ENCODE measurements around the gene SRXN1. TPM values are rescaled to one million over a fixed set of nuclear protein-coding genes. Genes with fewer than 3 reads are reported as not detected.

The SRXN1 gene
- total RNA-seq, 1 donor from 2014 or later: 17.7 TPM

DNA sequence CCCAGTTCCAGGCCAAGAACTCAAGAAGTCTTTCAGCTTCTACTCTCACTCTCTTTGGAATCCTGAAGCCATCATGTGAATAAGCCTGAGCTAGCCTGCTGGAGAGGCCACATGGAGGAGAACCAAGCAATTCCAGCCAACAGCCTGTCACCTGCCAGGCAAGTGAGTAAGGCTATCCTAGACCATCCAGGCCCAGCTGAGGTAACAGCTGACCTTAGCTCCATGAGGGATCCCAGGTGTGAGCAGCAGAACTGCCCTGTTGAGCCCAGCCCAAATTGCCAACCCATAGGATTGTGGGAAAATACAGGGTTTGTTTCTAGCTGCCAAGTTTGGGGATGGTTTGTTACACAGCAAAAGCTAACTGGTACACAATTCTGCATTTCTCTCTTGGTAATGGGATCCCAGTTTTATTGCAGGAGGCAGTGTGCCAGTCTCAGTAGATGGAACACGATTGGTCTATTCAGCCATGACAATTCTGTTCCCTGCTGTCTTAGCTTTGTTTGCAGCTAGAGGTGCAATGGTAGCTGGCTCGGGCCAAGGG, 5.5 kb downstream of the SRXN1 start:
- peaks cover 8% of the 10 kb centered on the region for H3K4me1 ChIP-seq (ENCODE audit: insufficient read depth, low read length)
- peaks cover 58% of the 10 kb centered on the region for H3K79me2 ChIP-seq (ENCODE audit: insufficient read depth, low read length)
- no peaks in the 10 kb centered on the region for H3K27me3 ChIP-seq (ENCODE audit: insufficient read depth, low read length)
- peaks cover 23% of the 10 kb centered on the region for H3K36me3 ChIP-seq (ENCODE audit: insufficient read depth, low read length)
- no peak overlapping the region for H3K4me3 ChIP-seq (ENCODE audit: insufficient read depth, low read depth, low read length)
- peaks cover 71% of the 10 kb centered on the region for H4K20me1 ChIP-seq (ENCODE audit: insufficient read depth, low read length)
- no peak overlapping the region for H3K27ac ChIP-seq (ENCODE audit: low read depth, low read length)
- H3K9ac ChIP-seq (ENCODE audit: low read length): no peak overlapping the region
- FAIRE-seq (no peak), DNase-seq (ENCODE audit: low read depth) (no peak)
- TF ChIP-seq EZH2 (IDR thresholded peaks at IDR 0.05; ENCODE audit: insufficient read depth, low read length): no peak
- TF ChIP-seq, protein P1, sequence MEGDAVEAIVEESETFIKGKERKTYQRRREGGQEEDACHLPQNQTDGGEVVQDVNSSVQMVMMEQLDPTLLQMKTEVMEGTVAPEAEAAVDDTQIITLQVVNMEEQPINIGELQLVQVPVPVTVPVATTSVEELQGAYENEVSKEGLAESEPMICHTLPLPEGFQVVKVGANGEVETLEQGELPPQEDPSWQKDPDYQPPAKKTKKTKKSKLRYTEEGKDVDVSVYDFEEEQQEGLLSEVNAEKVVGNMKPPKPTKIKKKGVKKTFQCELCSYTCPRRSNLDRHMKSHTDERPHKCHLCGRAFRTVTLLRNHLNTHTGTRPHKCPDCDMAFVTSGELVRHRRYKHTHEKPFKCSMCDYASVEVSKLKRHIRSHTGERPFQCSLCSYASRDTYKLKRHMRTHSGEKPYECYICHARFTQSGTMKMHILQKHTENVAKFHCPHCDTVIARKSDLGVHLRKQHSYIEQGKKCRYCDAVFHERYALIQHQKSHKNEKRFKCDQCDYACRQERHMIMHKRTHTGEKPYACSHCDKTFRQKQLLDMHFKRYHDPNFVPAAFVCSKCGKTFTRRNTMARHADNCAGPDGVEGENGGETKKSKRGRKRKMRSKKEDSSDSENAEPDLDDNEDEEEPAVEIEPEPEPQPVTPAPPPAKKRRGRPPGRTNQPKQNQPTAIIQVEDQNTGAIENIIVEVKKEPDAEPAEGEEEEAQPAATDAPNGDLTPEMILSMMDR (IDR thresholded peaks at IDR 0.05; ENCODE audit: insufficient read depth, low read depth, low read length): no peak
- H3K4me3 Mint-ChIP-seq (ENCODE audit: unreplicated experiment): no peak overlapping the region
- H3K27ac Mint-ChIP-seq (ENCODE audit: unreplicated experiment): no peak overlapping the region
- H3K9me3 ChIP-seq (ENCODE audit: insufficient read depth, low read depth, low read length): no peaks in the 10 kb centered on the region
- no peak overlapping the region for H2AFZ ChIP-seq (ENCODE audit: low read depth, low read length)
- H3K4me2 ChIP-seq (ENCODE audit: low read length): no peak overlapping the region
- H3K4me1 Mint-ChIP-seq (ENCODE audit: low read depth, unreplicated experiment): peaks cover 2% of the 10 kb centered on the region
- H3K36me3 Mint-ChIP-seq (ENCODE audit: low read depth, unreplicated experiment): peaks cover 33% of the 10 kb centered on the region
- no peaks in the 10 kb centered on the region for H3K9me3 Mint-ChIP-seq (ENCODE audit: unreplicated experiment)
- peaks cover 3% of the 10 kb centered on the region for H3K27me3 Mint-ChIP-seq (ENCODE audit: low read depth, unreplicated experiment)

GRCh38 chr20:646868-647233, 6.1 kb downstream of the SRXN1 start:
- H3K27me3 Mint-ChIP-seq (ENCODE audit: low read depth, unreplicated experiment): peaks cover 3% of the 10 kb centered on the region
- FAIRE-seq (no peak), DNase-seq (ENCODE audit: low read depth) (no peak)
- no peak overlapping the region for H3K4me3 ChIP-seq (ENCODE audit: insufficient read depth, low read depth, low read length)
- no peaks in the 10 kb centered on the region for H3K27me3 ChIP-seq (ENCODE audit: insufficient read depth, low read length)
- H3K36me3 ChIP-seq (ENCODE audit: insufficient read depth, low read length): peaks cover 23% of the 10 kb centered on the region
- H2AFZ ChIP-seq (ENCODE audit: low read depth, low read length): no peak overlapping the region
- H3K79me2 ChIP-seq (ENCODE audit: insufficient read depth, low read length): peaks cover 51% of the 10 kb centered on the region
- TF ChIP-seq EZH2 (IDR thresholded peaks at IDR 0.05; ENCODE audit: insufficient read depth, low read length): no peak
- TF ChIP-seq, protein P1 (IDR thresholded peaks at IDR 0.05; ENCODE audit: insufficient read depth, low read depth, low read length): no peak
- H3K27ac ChIP-seq (ENCODE audit: low read depth, low read length): no peak overlapping the region
- H3K9me3 Mint-ChIP-seq (ENCODE audit: unreplicated experiment): no peaks in the 10 kb centered on the region
- no peaks in the 10 kb centered on the region for H3K4me1 Mint-ChIP-seq (ENCODE audit: low read depth, unreplicated experiment)
- H3K9ac ChIP-seq (ENCODE audit: low read length): no peak overlapping the region
- no peaks in the 10 kb centered on the region for H3K9me3 ChIP-seq (ENCODE audit: insufficient read depth, low read depth, low read length)
- no peak overlapping the region for H3K4me3 Mint-ChIP-seq (ENCODE audit: unreplicated experiment)
- peaks cover 64% of the 10 kb centered on the region for H4K20me1 ChIP-seq (ENCODE audit: insufficient read depth, low read length)
- no peak overlapping the region for H3K27ac Mint-ChIP-seq (ENCODE audit: unreplicated experiment)
- H3K4me1 ChIP-seq (ENCODE audit: insufficient read depth, low read length): peaks cover 3% of the 10 kb centered on the region
- peaks cover 33% of the 10 kb centered on the region for H3K36me3 Mint-ChIP-seq (ENCODE audit: low read depth, unreplicated experiment)
- H3K4me2 ChIP-seq (ENCODE audit: low read length): no peak overlapping the region

DNA sequence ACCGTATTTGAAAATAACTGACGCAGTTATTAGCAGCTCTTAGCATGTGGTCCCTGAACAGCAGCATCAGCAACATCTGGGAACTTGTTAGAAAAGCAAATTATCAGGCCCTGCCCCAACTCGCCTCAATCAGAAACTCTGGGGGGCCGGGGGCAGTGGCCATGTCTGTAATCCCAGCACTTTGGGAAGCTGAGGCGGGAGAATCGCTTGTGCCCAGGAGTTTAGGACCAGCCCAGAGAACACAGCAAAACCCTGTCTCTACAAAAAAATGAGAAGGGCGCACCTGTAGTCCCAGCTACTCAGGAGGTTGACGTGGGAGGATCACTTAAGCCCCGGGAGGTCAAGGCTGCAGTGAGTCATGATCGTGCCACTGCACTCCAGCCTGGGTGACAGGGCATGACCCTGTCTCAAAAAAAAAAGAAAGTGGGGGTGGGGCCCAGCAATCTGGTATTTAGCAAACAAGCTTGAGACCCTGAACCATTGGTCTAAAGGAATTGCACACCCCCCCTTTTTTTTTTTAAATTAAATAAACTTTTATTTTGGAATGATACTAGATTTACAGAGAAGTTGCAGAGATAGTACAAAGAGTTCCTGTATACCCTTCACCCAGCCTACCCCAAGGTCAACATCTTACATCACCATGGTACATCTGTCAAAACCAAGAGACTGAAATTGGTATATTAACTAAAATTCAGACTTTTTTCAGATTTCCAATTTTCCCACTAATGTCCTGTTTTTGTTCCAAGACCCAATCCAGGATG, 6.7 kb downstream of the SRXN1 start:
- Mint-ChIP-seq H3K36me3 (ENCODE audit: low read depth, unreplicated experiment) (peaks cover 33% of the 10 kb centered on the region), H3K4me1 (ENCODE audit: low read depth, unreplicated experiment) (no peaks in the 10 kb centered on the region), H3K27me3 (ENCODE audit: low read depth, unreplicated experiment) (peaks cover 6% of the 10 kb centered on the region), H3K9me3 (ENCODE audit: unreplicated experiment) (no peaks in the 10 kb centered on the region), H3K4me3 (ENCODE audit: unreplicated experiment) (no peak overlapping the region), H3K27ac (ENCODE audit: unreplicated experiment) (no peak overlapping the region)
- Histone ChIP-seq H3K4me3 (ENCODE audit: insufficient read depth, low read depth, low read length) (no peak overlapping the region), H3K4me1 (ENCODE audit: insufficient read depth, low read length) (no peaks in the 10 kb centered on the region), H3K9me3 (ENCODE audit: insufficient read depth, low read depth, low read length) (no peaks in the 10 kb centered on the region), H3K27me3 (ENCODE audit: insufficient read depth, low read length) (no peaks in the 10 kb centered on the region), H4K20me1 (ENCODE audit: insufficient read depth, low read length) (peaks cover 59% of the 10 kb centered on the region), H3K4me2 (ENCODE audit: low read length) (no peak overlapping the region), H3K9ac (ENCODE audit: low read length) (no peak overlapping the region), H3K79me2 (ENCODE audit: insufficient read depth, low read length) (peaks cover 46% of the 10 kb centered on the region), H3K36me3 (ENCODE audit: insufficient read depth, low read length) (peaks cover 23% of the 10 kb centered on the region), H3K27ac (ENCODE audit: low read depth, low read length) (no peak overlapping the region), H2AFZ (ENCODE audit: low read depth, low read length) (no peak overlapping the region)
- TF ChIP-seq, protein P1 (IDR thresholded peaks at IDR 0.05; ENCODE audit: insufficient read depth, low read depth, low read length): no peak
- TF ChIP-seq EZH2 (IDR thresholded peaks at IDR 0.05; ENCODE audit: insufficient read depth, low read length): no peak
- FAIRE-seq (no peak), DNase-seq (ENCODE audit: low read depth) (no peak)
